Measurements from ENCODE around the gene LRP2. TPM values are rescaled to one million over a fixed set of nuclear protein-coding genes. Genes with fewer than 3 reads are reported as not detected.
"Not testable (repeated sequence)": the region's sequence is repeated elsewhere in the genome, so short reads cannot be mapped to it uniquely, and the experiment has no call there.

LRP2 gene
- total and polyA plus RNA-seq, 2 experiments from 2014 or later = 0.68 to 2.7 TPM

DNA sequence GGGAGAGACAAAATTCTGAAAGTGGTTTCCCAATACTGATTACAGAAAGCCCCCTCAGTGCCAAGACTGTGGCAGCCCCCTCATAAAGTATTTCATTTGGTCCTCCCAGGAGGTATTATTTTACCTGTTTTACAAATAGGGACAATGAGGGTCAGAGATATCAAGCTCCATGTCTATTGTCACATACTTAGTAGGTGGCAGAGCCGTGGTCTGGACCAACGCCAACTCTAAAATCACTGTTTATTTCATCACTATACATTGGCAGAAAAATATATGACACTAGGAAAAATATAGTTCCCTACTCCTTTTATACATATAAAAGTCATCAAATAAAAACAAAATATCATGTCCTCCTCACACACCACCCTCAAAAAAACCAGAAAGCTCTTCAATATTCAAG lies 224.4 kb downstream of the LRP2 start:
- Histone ChIP-seq H4K20me1 (replicated peaks; ENCODE audit: insufficient read depth) (no peaks in the 10 kb centered on the region), H3K79me2 (replicated peaks; ENCODE audit: insufficient read depth) (no peaks in the 10 kb centered on the region), H3K27me3 (ENCODE audit: insufficient read depth) (no peaks in the 10 kb centered on the region), H3K9me2 (ENCODE audit: insufficient read depth) (no peaks in the 10 kb centered on the region), H3F3A (replicated peaks; ENCODE audit: low read depth) (no peaks in the 10 kb centered on the region), H2AFZ (no peak overlapping the region), H3K27ac (ENCODE audit: low read depth) (no peak overlapping the region), H3K4me1 (ENCODE audit: insufficient read depth) (peaks cover 37% of the 10 kb centered on the region), H3K36me3 (ENCODE audit: insufficient read depth) (no peaks in the 10 kb centered on the region), H3K4me2 (no peak overlapping the region), H3K4me3 (no peak overlapping the region)
- Mint-ChIP-seq H3K4me3 (no peak overlapping the region), H3K36me3 (ENCODE audit: low read depth) (no peaks in the 10 kb centered on the region), H3K27ac (no peak overlapping the region), H3K4me1 (peaks cover 40% of the 10 kb centered on the region), H3K27me3 (ENCODE audit: insufficient read depth, low read depth, poor library complexity) (peaks cover 7% of the 10 kb centered on the region), H3K9me3 (no peaks in the 10 kb centered on the region)
- TF ChIP-seq, protein P1, sequence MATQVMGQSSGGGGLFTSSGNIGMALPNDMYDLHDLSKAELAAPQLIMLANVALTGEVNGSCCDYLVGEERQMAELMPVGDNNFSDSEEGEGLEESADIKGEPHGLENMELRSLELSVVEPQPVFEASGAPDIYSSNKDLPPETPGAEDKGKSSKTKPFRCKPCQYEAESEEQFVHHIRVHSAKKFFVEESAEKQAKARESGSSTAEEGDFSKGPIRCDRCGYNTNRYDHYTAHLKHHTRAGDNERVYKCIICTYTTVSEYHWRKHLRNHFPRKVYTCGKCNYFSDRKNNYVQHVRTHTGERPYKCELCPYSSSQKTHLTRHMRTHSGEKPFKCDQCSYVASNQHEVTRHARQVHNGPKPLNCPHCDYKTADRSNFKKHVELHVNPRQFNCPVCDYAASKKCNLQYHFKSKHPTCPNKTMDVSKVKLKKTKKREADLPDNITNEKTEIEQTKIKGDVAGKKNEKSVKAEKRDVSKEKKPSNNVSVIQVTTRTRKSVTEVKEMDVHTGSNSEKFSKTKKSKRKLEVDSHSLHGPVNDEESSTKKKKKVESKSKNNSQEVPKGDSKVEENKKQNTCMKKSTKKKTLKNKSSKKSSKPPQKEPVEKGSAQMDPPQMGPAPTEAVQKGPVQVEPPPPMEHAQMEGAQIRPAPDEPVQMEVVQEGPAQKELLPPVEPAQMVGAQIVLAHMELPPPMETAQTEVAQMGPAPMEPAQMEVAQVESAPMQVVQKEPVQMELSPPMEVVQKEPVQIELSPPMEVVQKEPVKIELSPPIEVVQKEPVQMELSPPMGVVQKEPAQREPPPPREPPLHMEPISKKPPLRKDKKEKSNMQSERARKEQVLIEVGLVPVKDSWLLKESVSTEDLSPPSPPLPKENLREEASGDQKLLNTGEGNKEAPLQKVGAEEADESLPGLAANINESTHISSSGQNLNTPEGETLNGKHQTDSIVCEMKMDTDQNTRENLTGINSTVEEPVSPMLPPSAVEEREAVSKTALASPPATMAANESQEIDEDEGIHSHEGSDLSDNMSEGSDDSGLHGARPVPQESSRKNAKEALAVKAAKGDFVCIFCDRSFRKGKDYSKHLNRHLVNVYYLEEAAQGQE (IDR thresholded peaks at IDR 0.05; ENCODE audit: unreplicated experiment) = no peak
- TF ChIP-seq ZNF331 (CRISPR knock-in tag; IDR thresholded peaks at IDR 0.05; ENCODE audit: low read depth) = no peak
- TF ChIP-seq EZH2phosphoT487 (IDR thresholded peaks at IDR 0.05; ENCODE audit: unreplicated experiment) = no peak
- no peak for TF ChIP-seq ZNF114 (CRISPR knock-in tag; IDR thresholded peaks at IDR 0.05)
- no peak for TF ChIP-seq CREB1 (CRISPR knock-in tag; IDR thresholded peaks at IDR 0.05; ENCODE audit: low read depth)
- TF ChIP-seq EZH2 (IDR thresholded peaks at IDR 0.05; ENCODE audit: low read depth, unreplicated experiment) = no peak
- DNase-seq (ENCODE audit: low spot score) = no peak
- ATAC-seq = no peak

DNA sequence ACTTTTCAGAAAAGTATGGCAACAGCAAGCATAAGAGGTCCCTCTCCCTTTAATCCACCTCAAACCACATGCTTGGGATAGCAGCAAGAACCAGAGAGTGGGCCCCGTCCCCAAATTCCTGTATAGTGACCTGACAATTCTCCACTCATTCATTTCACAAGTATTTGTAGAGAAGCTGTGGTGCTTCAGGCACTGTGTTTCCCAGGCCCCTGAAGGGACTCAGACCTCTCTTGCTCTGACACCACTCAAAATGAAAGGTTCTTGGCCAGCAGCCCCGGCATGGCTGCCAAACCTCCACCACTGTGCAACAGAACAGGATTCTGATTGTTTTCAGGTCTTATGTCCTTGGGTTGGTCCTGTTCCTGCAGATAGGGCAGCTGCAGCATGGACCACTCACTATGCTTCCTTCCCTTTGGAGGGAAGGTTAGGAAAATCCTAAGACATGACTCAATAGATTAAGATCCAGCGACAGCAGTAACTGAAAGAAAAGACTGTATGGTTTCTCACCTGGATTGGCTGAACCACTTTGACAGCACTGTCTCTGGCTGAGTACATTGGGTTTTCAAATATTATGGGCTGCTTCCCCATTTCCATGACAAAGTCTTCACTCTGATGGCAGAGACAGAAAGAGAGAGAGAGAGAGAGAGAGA lies 225.3 kb downstream of the LRP2 start:
- no peaks in the 10 kb centered on the region for H3K27me3 ChIP-seq (ENCODE audit: insufficient read depth)
- no peaks in the 10 kb centered on the region for H3K79me2 ChIP-seq (replicated peaks; ENCODE audit: insufficient read depth)
- no peaks in the 10 kb centered on the region for H3K36me3 ChIP-seq (ENCODE audit: insufficient read depth)
- no peaks in the 10 kb centered on the region for H4K20me1 ChIP-seq (replicated peaks; ENCODE audit: insufficient read depth)
- Mint-ChIP-seq H3K36me3 (ENCODE audit: low read depth) (no peaks in the 10 kb centered on the region), H3K4me3 (no peak overlapping the region), H3K4me1 (peaks cover 40% of the 10 kb centered on the region), H3K27ac (no peak overlapping the region), H3K9me3 (no peaks in the 10 kb centered on the region), H3K27me3 (ENCODE audit: insufficient read depth, low read depth, poor library complexity) (peaks cover 5% of the 10 kb centered on the region)
- peak overlapping the region; percentile 86; the same call in 1 of the 2 replicates for H2AFZ ChIP-seq
- ATAC-seq = no peak
- TF ChIP-seq STAT1 (IDR thresholded peaks at IDR 0.05; ENCODE audit: unreplicated experiment) (no peak), POLR2AphosphoS5 (IDR thresholded peaks at IDR 0.05; ENCODE audit: low read depth) (no peak), NANOG (IDR thresholded peaks at IDR 0.05; ENCODE audit: borderline replicate concordance) (no peak), EZH2 (IDR thresholded peaks at IDR 0.05; ENCODE audit: low read depth, unreplicated experiment) (no peak), EZH2phosphoT487 (IDR thresholded peaks at IDR 0.05; ENCODE audit: unreplicated experiment) (no peak)
- TF ChIP-seq, protein P2, sequence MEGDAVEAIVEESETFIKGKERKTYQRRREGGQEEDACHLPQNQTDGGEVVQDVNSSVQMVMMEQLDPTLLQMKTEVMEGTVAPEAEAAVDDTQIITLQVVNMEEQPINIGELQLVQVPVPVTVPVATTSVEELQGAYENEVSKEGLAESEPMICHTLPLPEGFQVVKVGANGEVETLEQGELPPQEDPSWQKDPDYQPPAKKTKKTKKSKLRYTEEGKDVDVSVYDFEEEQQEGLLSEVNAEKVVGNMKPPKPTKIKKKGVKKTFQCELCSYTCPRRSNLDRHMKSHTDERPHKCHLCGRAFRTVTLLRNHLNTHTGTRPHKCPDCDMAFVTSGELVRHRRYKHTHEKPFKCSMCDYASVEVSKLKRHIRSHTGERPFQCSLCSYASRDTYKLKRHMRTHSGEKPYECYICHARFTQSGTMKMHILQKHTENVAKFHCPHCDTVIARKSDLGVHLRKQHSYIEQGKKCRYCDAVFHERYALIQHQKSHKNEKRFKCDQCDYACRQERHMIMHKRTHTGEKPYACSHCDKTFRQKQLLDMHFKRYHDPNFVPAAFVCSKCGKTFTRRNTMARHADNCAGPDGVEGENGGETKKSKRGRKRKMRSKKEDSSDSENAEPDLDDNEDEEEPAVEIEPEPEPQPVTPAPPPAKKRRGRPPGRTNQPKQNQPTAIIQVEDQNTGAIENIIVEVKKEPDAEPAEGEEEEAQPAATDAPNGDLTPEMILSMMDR (conservative IDR thresholded peaks at IDR 0.05; ENCODE audit: low read depth in 2 of 2) = no peak
- no peak overlapping the region for H3K4me2 ChIP-seq
- DNase-seq (ENCODE audit: low spot score) = peak; percentile 4
- H3K9me2 ChIP-seq (ENCODE audit: insufficient read depth) = no peaks in the 10 kb centered on the region
- H3F3A ChIP-seq (replicated peaks; ENCODE audit: low read depth) = no peaks in the 10 kb centered on the region
- no peak overlapping the region for H3K4me3 ChIP-seq
- H3K27ac ChIP-seq (ENCODE audit: low read depth) = no peak overlapping the region
- H3K4me1 ChIP-seq (ENCODE audit: insufficient read depth) = peaks cover 37% of the 10 kb centered on the region

- H3K4me1 Mint-ChIP-seq = peaks cover 37% of the 10 kb centered on the region
- H3K36me3 Mint-ChIP-seq (ENCODE audit: low read depth); H3K27me3 ChIP-seq (ENCODE audit: insufficient read depth); H3K9me3 Mint-ChIP-seq; H3K9me2 ChIP-seq (ENCODE audit: insufficient read depth); DNase-seq (ENCODE audit: low spot score); H3K79me2 ChIP-seq (replicated peaks; ENCODE audit: insufficient read depth); H4K20me1 ChIP-seq (replicated peaks; ENCODE audit: insufficient read depth); H3K27ac Mint-ChIP-seq; ATAC-seq; H3K4me3 ChIP-seq; H3K27me3 Mint-ChIP-seq (ENCODE audit: insufficient read depth, low read depth, poor library complexity); H3K4me2 ChIP-seq; H3K4me3 Mint-ChIP-seq; H3K36me3 ChIP-seq (ENCODE audit: insufficient read depth); H3K27ac ChIP-seq (ENCODE audit: low read depth); H3F3A ChIP-seq (replicated peaks; ENCODE audit: low read depth): not testable (repeated sequence)
- Histone ChIP-seq H2AFZ (peak overlapping the region; percentile 86; the same call in 1 of the 2 replicates), H3K4me1 (ENCODE audit: insufficient read depth) (peaks cover 36% of the 10 kb centered on the region)
Observed at GRCh38 chr2:169136428-169136827, 225.9 kb downstream of the LRP2 start.

- H3K36me3 ChIP-seq (ENCODE audit: insufficient read depth); H3K4me3 Mint-ChIP-seq; H3K9me3 Mint-ChIP-seq; H3F3A ChIP-seq (replicated peaks; ENCODE audit: low read depth); DNase-seq (ENCODE audit: low spot score); H3K27me3 ChIP-seq (ENCODE audit: insufficient read depth); H2AFZ ChIP-seq; ATAC-seq; H4K20me1 ChIP-seq (replicated peaks; ENCODE audit: insufficient read depth); H3K4me3 ChIP-seq; H3K27ac Mint-ChIP-seq; H3K27me3 Mint-ChIP-seq (ENCODE audit: insufficient read depth, low read depth, poor library complexity); H3K27ac ChIP-seq (ENCODE audit: low read depth); H3K36me3 Mint-ChIP-seq (ENCODE audit: low read depth); H3K4me2 ChIP-seq; H3K9me2 ChIP-seq (ENCODE audit: insufficient read depth); H3K79me2 ChIP-seq (replicated peaks; ENCODE audit: insufficient read depth): not testable (repeated sequence)
- H3K4me1 Mint-ChIP-seq = peaks cover 16% of the 10 kb centered on the region
- peaks cover 14% of the 10 kb centered on the region; the same call in 1 of the 2 replicates for H3K4me1 ChIP-seq (ENCODE audit: insufficient read depth)
Observed at GRCh38 chr2:169134272-169134671, 228.1 kb downstream of the LRP2 start.

Data from GM23338 (cell line).